GM19455 (cell line): ENCODE data around the gene WRAP53.

Source experiments
- ATAC-seq: cut with Tn5 transposase; IDR thresholded peaks from one replicate; pipeline ENCODE4 v1.9.1; 2021; ENCODE audit not compliant: unreplicated experiment

WRAP53 gene

DNA sequence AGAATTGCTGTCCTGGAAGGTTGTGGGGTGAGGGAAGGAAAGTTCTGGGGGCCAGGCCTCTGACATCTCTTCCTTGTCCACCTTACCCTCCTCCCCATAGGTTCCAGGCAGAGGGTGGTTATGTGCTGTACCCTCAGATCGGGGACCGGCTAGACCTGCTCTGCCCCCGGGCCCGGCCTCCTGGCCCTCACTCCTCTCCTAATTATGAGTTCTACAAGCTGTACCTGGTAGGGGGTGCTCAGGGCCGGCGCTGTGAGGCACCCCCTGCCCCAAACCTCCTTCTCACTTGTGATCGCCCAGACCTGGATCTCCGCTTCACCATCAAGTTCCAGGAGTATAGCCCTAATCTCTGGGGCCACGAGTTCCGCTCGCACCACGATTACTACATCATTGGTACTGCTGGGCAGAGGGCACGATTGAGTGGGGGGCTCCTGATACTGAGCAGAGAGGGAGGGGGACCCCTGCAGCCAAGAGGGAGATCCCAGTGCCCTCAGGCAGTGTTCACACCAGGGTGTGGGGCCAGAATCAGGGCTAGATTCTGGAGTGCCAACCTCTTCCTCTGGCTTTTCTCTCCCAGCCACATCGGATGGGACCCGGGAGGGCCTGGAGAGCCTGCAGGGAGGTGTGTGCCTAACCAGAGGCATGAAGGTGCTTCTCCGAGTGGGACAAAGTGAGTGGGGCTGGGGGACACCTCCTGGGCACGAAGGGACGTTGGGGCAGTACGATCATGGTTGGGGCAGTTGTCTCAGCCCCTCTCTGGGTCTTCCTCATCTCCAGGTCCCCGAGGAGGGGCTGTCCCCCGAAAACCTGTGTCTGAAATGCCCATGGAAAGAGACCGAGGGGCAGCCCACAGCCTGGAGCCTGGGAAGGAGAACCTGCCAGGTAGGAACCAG, 19.8 kb downstream of the WRAP53 start:
- ATAC-seq: no peak

DNA sequence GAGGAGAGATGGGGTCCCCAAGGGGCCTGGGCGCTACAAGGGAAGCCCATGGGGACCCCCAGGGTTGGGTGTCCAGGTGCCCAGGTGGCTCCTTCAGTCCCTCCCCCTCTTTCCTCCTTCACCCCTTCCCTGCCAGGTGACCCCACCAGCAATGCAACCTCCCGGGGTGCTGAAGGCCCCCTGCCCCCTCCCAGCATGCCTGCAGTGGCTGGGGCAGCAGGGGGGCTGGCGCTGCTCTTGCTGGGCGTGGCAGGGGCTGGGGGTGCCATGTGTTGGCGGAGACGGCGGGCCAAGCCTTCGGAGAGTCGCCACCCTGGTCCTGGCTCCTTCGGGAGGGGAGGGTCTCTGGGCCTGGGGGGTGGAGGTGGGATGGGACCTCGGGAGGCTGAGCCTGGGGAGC, 20.8 kb downstream of the WRAP53 start:
- no peak for ATAC-seq

DNA sequence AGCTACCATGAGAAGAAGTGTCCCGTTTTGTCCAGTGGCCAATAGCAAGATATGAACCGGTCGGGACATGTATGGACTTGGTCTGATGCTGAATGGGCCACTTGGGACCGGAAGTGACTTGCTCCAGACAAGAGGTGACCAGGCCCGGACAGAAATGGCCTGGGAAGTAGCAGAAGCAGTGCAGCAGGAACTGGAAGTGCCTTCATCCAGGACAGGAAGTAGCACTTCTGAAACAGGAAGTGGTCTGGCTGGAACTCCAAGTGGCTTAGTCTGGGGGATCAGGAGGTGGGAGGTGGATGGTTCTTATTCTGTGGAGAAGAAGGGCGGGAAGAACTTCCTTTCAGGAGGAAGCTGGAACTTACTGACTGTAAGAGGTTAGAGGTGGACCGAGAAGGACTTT, 22.0 kb downstream of the WRAP53 start:
- no peak for ATAC-seq

DNA sequence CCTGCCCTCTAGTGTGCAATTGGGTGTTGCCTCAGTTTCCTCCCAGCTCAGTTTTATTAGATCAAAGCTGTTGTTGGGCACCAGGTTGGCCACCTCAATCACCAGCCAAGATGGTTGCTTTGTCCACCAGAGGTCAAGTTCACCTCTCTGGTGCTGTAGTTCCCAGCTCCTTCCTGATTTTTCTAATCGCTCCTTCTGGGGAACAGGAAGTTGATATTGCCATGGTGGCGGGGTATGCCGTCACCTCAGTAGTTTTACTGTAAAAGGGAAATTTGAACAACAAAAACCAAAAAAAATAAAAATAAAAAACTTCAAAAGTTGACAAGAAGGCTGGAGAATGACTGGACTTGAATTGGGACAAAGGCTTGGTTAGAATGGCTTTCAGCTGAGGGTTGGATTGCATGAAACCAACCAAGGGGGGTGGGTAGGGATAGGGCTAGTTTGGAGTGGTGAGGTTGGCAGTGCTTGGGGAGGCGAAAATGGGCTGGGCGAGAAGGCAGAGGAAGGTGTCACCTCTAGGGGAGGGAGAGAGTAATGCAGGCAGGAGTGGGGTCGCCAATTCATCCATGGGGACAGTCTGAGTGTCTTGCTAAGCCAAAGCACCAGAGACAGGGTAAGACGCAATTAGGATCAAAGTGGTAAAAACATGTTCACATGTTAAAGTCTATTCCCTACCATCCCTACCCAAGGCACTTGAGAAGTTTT, 22.9 kb downstream of the WRAP53 start:
- no peak for ATAC-seq

DNA sequence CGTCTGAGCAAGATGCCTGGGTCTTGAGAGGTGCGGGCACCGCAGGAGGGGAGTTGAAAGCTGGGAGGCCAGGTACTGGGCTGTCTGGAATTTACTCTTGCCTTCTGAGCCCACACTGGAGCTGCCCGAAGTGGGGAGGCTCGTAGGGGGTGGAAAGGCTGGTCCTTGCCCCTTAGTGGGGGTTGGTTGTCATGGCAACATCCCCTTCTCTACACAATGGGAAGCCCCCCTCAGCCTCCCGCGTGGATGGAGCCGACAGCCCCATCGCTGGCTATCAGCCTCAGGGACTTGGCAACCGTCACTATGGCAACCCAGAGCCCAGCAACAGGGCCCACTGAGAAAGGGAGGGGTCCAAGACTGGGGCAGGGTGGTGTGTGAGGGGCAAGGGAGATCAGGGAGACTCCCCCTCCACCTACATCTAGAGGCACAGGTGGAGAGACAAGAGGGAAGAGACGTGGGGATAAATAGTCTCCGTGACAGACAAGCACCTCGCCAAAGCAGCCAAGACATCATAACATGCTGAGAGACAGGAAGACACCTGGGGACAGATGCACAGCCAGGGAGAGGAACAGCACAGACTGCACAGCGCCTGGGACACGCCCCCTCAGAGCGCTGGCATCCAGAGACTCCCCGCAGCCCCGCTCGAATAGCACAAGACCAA, 24.0 kb downstream of the WRAP53 start:
- no peak for ATAC-seq

DNA sequence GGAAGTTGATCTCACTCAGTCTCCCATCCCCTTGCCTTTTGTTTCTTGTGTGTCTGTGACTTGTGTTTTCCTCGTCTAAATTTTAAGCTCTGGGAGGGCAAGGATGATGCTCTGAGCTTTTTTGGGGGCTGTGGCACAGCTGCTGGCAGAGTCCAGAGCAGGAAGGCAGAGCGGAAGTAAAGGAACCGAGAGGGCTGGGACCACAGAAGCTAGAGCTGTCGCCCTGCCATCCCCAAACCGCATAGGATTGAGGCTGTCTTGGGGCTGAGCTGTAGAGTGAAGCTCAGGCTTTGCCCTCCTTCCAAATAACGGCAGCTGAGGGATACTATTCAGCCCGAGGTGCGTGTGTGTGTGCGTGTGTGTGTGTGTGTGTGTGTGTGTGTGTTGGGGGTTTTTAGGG, 25.5 kb downstream of the WRAP53 start:
- ATAC-seq: no peak

DNA sequence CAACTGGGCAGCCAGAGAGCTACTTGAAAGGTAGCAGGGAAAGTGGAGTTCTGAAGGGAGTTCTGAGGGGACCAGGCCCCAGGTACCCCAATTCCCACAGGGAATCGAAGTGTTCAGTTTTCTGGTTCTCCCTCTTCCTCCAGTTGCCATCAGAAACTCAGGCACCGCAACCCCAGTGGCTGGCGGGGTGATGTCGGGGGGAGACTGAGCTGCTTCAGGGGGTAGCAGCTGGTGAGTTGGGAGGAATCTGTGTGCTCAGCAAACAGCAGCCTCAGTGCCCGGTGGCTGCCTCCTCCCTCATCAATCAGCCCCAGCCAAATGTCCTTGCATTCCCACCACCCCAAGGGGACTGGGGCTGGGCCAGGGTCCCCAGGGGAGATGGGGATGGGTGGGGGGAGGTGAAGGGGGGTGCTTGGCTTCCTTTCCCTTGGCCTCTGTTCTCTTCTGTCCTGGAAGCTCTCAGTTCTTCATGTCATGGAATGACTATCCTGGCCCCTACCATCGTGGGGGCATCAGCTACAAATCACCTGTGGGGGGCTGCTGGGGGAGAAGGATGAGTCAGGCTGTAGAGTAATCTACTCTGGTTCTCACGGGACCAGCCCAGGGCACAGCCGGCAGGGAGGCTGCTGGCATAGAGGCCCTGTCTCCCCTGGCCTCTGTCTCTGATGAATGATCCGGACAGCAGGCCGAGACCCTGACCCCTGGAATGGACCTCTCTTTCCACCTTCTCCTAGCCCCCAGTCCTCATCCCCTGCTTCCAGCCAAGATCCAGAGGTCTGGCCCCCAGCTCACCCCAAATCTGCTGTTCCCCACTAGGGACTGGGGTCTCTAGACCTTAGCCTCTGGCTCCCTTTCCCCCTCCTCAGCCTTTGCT, 26.7 kb downstream of the WRAP53 start:
- no peak for ATAC-seq

DNA sequence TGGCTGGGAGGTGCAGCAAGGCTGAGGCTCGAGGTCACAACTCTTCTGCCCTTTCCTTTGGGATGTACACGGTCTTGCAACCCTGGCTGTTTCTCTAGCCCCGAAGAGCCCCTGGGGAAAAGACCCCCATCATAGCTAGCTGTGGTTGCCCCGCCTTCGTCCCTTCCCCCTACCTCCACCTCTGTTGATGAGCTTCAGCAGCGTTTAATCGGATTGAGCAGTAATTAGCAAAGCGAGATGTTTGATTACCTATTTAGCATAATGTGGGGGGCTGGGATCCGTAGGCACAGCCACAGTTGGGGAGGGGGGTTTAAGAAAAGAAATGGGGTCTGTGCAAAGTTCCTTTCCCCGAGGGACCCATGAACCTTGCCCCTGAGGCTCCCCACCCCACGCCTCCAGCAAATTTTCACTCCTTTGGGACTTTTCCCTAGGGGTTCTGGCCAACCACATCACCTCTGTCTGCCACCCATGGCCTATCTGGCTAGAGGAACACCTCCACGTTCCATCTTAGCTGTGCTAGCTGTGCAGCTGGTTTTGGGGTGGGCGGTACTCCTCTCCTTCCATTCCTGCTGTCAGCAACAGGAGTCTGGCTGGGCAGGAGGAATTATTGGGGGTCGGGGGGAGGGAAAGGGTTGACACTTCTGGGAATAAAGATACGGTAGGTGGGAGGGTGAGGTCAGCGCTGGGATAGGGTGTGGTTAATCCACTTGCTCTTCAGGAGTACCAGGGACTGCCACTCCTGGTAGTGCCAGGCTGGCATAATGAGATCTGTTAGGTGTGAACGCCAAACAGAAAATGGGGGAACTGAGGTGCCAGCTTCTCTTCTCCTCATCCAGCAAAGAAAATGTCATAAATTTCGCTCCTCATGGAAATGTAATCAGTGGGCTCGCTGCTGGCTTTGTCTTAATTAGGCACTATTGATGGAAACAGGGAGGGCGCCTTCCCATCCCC, 27.9 kb downstream of the WRAP53 start:
- no peak for ATAC-seq

DNA sequence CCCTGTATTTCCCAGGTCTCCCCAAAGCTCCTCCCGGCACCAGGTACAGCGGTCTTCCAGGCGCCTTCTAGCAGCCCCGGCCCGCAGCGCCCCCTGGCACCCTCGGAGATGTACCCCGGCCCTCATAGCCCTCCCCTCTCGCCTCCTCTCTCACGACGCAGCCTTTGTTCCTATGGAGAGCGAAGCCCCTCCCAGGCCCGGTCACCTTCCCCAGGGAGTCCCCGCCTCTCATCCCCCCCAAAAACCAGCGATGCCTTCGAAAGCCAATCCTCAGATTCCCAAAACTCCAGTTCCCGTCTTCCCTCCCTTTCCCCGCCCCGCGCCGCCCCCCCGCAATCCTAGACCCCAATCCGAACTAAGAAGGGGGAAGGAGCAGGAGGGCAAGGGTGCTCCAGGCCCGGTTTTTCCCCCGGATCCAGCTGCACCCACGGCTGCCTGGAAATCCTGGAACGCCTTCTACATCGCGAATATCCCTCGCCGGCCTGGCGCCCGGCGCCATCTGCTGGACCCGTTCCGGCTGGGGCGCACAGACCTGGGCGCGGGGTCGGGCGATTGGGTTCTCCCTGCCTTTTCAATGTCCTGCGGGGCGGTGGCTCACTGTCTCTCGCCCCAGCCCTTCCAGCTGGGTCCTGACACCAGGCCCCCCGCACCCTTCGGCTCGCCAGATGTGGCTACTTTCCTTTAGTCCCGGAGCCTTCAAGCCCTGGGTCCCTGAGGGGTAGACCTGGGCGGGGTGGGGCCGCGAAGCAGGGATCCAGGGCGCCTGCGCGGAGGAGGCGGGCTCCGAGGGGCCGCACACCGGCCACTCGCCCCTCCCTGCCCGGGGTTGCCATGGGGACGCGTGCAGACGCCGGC, 28.9 kb downstream of the WRAP53 start, which contains the start of gene DNAH2:
TSS of gene DNAH2 (plus strand) at position 844 of the 855 bp plus-strand sequence. CDS start 1,991 bp downstream, outside the sequence.
- no peak for ATAC-seq

DNA sequence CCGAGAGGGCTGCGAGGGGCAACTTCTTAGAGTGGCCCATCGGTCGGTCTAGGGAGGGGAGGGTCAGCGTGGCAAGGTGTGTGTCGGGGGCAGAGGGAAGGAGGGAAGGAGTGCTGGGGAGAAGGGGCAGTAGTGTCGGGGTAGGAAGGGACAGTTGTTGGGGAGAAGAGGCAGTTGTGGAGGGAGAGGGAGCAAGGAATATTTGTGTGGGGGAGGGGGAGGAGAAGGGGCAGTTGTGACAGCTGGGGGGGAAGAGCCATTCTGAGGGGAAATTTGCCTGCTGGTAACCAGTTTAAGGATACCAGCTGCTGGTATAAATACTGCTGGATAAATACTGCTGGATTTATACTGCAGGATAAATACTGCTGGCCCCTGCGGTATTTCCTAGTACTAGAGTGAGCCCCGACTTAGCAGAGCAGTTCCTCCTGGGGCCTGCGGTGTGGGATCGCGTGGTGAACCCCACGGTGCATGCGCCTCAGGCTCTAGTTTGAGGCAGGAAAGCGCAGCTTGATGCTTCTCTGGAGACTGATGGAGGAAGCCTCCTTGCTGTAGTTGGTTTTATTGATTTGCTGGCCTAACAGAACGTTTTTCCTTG, 29.6 kb downstream of the WRAP53 start:
- no peak for ATAC-seq

DNA sequence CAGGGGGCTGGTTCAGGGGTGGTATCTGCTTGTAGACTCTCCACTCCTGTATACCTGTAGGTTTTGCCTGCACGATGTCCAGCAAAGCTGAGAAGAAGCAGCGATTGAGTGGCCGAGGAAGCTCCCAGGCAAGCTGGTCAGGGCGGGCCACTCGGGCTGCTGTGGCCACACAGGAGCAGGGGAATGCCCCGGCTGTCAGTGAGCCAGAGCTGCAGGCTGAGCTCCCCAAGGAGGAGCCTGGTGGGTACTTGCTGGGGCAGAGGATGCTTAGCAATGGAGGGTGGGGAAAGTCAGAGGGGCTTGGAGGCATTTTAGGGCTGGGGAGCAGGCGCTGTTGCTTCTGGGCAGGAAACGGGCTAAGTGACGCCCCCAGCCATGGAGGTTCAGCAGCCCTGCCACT, 31.4 kb downstream of the WRAP53 start:
- no peak for ATAC-seq

DNA sequence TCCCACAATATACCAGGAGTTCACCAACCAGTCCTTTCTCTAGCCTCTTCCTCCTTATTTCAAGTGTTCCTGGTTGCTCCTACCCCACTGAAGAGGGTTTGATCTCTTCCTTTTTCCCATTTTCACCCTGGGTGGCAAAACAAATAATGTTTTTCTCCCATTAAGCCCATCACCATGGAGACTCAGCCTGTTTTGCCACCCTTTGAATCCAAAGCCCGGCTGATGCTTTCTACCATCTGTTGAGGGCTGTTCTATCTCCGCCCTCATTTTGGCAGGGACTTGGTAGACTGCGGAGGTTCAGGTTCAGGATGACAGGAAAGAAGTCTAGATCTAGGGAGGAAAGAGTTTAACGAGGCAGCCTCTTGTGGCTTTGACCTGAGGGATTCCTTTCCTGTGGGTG, 31.8 kb downstream of the WRAP53 start:
- no peak for ATAC-seq

DNA sequence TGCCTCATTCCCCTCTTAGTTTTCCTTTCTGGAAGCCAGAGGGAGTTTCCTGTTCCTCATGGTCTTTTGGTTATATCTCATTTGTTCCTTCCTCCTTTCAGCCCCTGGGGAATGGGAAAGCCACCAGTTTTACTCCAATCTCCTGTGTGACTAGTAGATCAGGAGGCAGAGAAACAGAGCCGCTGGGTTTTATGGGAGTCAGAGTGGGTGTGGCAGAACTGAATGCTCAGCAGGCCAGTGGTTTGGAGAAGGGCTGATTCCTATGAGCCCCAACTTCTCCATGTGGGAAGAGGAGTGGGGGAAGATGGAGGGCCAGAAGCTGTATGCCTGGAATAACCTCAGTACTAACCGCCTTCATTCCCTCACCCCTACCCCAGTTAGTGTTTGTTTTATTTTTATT, 33.3 kb downstream of the WRAP53 start:
- no peak for ATAC-seq

DNA sequence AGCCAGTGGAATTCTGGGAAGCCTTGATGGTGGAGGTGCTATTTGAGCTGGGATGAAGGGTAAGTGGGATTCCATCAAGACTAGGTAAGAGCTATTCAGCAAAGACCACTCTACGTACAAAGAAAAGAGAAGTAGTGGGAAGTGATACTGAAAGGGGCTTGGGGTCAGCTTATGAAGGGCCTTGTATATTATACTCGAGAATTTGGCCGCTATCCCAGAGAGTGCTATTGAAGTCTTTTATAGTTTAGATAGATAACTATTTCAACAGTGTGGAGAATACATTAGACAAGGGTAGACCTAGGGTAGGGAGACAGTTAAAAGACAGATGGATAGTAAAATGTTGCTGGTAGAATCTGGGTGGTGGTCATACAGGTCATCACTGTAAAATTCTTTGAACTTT, 39.6 kb downstream of the WRAP53 start:
- no peak for ATAC-seq

DNA sequence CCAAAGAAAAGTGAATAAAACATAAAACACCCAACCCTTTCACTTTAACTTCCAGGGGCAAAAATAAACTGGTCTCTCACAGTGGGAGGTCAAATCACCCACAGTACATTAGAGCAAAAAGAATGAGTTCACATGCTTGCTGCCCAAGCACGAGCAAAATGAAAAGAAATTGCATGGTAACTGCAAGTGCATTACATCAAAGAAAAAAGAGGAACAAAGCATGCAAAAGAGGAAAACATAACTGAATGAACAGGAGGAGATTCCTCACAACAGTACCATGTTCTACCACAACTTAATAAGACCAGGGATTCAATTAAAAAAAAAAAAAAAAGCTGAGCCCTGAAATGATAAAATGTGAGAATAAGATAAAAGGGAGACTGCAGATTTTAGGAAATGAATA, 41.5 kb downstream of the WRAP53 start:
- no peak for ATAC-seq

DNA sequence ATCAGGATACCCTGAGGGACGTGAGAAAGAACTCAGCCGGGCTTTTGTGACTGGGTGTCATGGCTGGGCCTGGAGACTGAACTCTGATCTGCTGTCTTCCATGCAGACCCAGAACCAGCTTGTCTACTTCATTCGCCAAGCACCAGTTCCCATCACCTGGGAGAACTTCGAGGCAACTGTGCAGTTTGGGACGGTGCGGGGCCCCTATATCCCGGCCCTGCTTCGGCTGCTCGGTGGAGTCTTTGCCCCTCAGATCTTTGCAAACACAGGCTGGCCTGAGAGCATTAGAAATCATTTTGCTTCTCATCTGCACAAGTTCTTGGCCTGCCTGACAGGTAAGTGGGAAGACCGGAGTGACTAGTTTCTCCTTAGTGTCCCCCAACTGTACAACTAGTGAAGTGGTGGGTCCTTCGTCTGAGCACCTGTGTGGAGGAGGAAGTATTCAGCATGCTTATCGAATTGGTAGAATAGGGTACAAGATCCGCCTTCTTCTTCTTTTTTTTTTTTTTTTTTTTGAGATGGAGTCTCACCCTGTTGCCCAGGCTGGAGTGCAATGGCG, 44.8 kb downstream of the WRAP53 start:
- no peak for ATAC-seq

DNA sequence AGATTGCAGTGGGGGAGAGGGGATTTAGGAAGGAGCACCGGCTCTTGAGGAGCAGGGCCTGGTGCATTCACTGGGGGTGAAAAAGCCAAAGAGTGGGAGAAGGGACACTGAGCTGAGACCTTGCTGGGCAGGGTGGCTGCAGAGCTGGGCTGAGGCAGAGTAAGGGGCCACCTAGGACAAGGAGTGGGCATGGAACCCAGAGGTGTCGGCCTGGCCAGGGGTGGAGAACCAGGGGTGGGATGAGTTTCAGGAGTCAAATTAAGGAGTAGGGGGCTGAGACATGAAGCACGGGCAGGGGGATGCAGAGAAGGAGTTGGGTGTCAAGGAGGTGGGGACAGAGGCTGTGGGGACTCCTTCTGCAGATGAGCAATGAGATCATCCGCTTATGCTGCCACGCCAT, 49.3 kb downstream of the WRAP53 start:
- ATAC-seq: no peak

DNA sequence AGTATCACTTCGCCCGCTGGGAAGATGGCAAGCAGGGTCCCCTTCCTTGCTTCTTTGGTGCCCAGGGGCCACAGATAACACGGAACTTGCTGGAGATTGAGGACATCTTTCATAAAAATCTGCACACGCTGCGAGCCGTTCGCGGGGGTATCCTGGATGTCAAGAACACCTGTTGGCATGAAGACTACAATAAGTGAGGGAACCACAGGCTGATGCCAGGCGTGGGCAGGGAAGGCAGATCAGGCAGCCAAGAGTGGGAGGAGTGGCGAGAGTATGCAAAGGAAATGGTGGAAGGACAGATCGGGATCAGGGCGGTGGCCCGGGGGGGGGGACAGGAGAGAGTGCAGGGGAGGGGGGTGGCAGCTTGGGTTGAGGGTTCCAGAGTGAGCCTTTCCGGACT, 51.5 kb downstream of the WRAP53 start:
- no peak for ATAC-seq
